ENCODE results near the gene NSL1. TPM values are rescaled to one million over a fixed set of nuclear protein-coding genes. Genes with fewer than 3 reads are reported as not detected.

Gene NSL1
- total RNA-seq, 2 experiments from 2014 or later = 49.5 to 55.0 TPM

DNA sequence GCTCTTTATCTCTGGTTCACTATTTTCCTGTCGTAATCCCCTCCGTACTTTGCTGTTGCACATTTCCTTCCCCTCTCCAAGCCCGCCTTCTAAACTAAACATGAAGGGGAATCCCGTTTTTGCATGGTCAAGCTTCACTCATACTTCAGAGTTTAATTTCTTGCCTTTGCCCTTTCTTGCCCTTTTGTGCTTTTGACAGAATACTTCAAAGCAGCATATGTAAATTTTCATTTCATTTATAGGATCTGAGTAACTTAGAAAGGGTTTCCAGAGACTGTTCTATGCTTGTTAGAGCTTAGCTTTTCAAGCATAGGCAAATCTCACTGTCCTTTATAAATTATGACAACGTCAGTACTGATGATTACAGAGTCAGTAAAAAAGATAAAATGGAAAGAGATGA lies 28.1 kb upstream of the NSL1 start:
- H3K36me3 Mint-ChIP-seq (ENCODE audit: low read depth) = peaks cover 2% of the 10 kb centered on the region
- no peak overlapping the region for H3K27ac Mint-ChIP-seq
- CTCF ChIA-PET = no interaction called here
- POLR2A ChIA-PET = no interaction called here
- H3K27me3 Mint-ChIP-seq (ENCODE audit: low read depth) = peaks cover 3% of the 10 kb centered on the region
- H3K9me3 Mint-ChIP-seq (ENCODE audit: insufficient read depth) = peaks cover 8% of the 10 kb centered on the region
- no peak for DNase-seq
- no peak for ATAC-seq
- H3K4me3 Mint-ChIP-seq = no peak overlapping the region
- peaks cover 4% of the 10 kb centered on the region for H3K4me1 Mint-ChIP-seq (ENCODE audit: low read depth)

DNA sequence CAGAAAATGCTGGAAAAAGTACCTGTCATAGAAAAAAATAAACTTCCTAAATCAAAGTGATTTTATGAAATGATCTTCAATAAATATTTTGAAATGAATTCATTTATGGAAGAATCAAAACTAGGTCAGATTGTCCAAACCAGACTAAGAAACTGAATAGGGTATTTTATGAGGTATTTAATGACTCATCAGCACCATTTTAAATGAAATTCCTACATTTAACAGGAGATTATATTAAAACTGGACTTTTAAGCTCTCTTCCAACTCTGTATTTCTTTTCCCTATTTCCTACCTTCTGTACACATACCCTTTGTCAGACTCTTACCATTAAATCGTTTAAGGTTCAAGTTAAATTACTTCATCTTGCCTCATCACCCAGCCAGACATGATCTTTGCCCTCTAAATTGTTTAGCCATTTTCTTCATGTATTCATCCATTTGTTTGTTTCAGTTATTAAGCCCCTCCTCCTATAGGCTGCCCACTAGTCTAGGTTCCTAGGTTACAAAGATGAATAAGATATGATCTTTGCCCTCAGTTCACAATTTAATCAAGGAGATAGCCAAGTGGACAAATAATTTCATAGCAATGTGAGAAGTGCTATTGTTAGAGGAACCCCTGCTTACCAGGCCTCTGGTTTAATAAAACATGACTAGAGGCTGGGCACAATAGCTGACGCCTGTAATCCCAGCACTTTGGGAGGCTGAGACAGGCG lies 25.1 kb upstream of the NSL1 start:
- Mint-ChIP-seq H3K4me3 (no peak overlapping the region), H3K36me3 (ENCODE audit: low read depth) (no peaks in the 10 kb centered on the region), H3K27me3 (ENCODE audit: low read depth) (peaks cover 3% of the 10 kb centered on the region), H3K4me1 (ENCODE audit: low read depth) (peaks cover 4% of the 10 kb centered on the region), H3K27ac (no peak overlapping the region), H3K9me3 (ENCODE audit: insufficient read depth) (no peaks in the 10 kb centered on the region)
- ChIA-PET POLR2A (interaction anchor here (0.5 kb wide), 1 partner anchor 355 kb away, joined by 8 read pairs; no protein-coding TSS in a partner anchor), CTCF (no interaction called here)
- no peak for ATAC-seq
- no peak for DNase-seq

DNA sequence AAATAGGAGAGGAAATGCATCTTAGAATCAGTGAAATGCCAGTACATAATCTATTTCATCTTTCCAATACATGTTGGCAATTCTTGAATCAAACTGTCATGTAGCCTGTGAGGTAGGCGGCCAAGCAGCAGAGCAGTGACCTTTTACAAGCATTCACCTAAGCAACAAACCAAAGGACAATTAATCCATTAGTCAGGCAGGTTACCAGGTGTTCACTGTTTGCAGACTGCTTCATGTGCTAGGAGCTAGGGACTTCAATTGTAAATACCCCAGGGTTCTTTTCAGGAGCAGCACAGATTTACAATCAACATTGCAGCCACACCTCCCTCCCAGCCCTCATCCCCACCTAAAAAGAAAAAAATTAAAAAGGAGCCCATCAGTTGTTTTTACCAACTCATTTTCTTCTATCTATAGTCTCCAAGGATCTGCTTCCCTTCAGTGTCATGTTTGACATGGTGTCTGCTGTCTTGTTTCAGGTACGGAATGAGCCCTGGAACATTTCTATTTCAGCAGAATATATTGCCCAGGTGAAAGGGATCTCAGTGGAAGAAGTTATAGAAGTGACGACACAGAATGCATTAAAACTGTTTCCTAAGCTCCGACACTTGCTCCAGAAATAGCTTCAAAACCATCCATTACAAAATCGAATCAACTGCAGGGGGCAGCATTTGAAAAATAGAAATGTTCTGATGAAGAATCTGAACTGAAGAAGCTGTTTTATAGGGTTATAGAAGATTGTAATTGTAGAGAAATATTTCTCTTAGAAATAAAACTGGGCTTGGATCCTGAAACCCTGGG lies 23.2 kb upstream of the NSL1 start:
- Mint-ChIP-seq H3K27me3 (ENCODE audit: low read depth) (no peaks in the 10 kb centered on the region), H3K4me1 (ENCODE audit: low read depth) (peaks cover 3% of the 10 kb centered on the region), H3K36me3 (ENCODE audit: low read depth) (no peaks in the 10 kb centered on the region), H3K4me3 (no peak overlapping the region), H3K27ac (no peak overlapping the region), H3K9me3 (ENCODE audit: insufficient read depth) (no peaks in the 10 kb centered on the region)
- no peak for ATAC-seq
- DNase-seq = peak; percentile 30
- ChIA-PET POLR2A (no interaction called here), CTCF (interaction anchor here (0.6 to 2.0 kb wide), 17 partner anchors 9 to 308 kb away, joined by 3 to 9 read pairs (median 3); partner anchors contain the start of genes FLVCR1, NSL1, SPATA45 and TATDN3)

DNA sequence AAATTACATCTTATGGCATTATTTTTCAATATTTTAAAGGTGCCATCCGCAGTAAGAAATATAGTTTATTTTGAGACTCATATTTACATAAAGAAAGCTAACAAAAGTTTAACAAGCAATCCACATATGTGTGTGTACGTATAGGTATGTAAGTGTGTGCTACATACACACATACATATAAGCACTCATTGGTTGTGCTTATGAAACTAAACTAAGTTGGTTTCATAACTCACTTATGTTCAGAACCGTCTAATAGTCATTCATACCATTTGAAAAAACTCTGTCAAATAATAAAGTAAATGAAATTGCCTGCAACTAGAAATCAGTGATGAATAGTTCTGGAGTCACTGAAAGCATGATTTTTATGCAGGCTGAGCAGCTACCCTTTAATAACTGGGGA lies 14.2 kb upstream of the NSL1 start:
- POLR2A ChIA-PET = no interaction called here
- no peak for DNase-seq
- H3K36me3 Mint-ChIP-seq (ENCODE audit: low read depth) = peaks cover 18% of the 10 kb centered on the region
- H3K27ac Mint-ChIP-seq = no peak overlapping the region
- no peaks in the 10 kb centered on the region for H3K4me1 Mint-ChIP-seq (ENCODE audit: low read depth)
- H3K9me3 Mint-ChIP-seq (ENCODE audit: insufficient read depth) = no peaks in the 10 kb centered on the region
- no peak overlapping the region for H3K4me3 Mint-ChIP-seq
- no peak for ATAC-seq
- no peaks in the 10 kb centered on the region for H3K27me3 Mint-ChIP-seq (ENCODE audit: low read depth)
- CTCF ChIA-PET = no interaction called here

DNA sequence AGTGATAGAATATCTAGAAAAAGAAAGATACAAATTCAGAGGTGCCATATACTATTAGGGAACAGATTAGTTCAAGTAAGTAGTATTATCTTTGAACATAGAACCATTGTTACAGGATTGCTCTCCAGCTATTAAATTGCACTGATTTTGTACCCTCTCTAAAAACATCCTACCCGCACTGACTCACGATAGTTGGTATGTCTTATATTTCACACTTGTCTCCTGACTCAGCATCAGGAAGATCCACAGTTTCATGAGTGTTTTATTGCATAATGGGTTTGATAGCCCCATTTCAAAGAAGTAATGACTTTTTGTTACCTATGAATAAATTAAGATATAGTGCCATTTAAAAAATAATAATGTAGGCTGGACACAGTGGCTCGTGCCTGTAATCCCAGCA lies 6.1 kb upstream of the NSL1 start:
- Mint-ChIP-seq H3K4me1 (ENCODE audit: low read depth) (peaks cover 17% of the 10 kb centered on the region), H3K36me3 (ENCODE audit: low read depth) (peaks cover 33% of the 10 kb centered on the region), H3K9me3 (ENCODE audit: insufficient read depth) (no peaks in the 10 kb centered on the region), H3K27ac (no peak overlapping the region), H3K4me3 (no peak overlapping the region), H3K27me3 (ENCODE audit: low read depth) (no peaks in the 10 kb centered on the region)
- DNase-seq (no peak), ATAC-seq (no peak)
- ChIA-PET POLR2A (no interaction called here), CTCF (interaction anchor here (1.0 kb wide), 1 partner anchor 133 kb away, joined by 3 read pairs; no protein-coding TSS in a partner anchor)

DNA sequence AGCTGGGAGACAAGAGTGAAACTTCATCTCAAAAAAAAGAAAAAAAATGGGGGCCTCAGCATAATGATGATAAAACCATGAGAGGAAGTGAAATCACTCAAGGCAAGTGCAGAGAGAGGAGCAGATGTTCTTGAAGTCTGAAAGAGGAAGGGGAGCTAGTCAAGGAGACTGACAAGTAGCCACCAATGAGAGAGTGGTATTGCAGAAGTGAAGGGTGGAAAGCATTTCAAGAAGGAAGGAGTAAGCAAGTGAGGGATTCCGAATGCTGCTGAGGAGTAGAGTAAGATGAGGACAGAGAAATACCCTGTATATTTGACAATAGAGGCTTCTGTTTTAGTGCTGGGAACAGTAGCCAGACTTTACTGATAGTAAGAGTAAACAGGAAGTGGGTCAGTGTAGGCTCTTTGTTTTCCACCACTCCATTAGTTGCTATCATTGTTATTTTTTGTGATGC lies 3.0 kb upstream of the NSL1 start:
- CTCF ChIA-PET = interaction anchor here (1.2 to 5.6 kb wide), 5 partner anchors 13 to 338 kb away, joined by 3 to 35 read pairs (median 5); no protein-coding TSS in a partner anchor
- ATAC-seq (no peak), DNase-seq (no peak)
- Mint-ChIP-seq H3K36me3 (ENCODE audit: low read depth) (peaks cover 31% of the 10 kb centered on the region), H3K4me3 (peak overlapping the region; percentile 1), H3K9me3 (ENCODE audit: insufficient read depth) (no peaks in the 10 kb centered on the region), H3K27ac (peak overlapping the region; percentile 82), H3K4me1 (ENCODE audit: low read depth) (peaks cover 30% of the 10 kb centered on the region), H3K27me3 (ENCODE audit: low read depth) (no peaks in the 10 kb centered on the region)
- POLR2A ChIA-PET = interaction anchor here (0.6 to 1.8 kb wide), 2 partner anchors 63 to 342 kb away, joined by 3 to 7 read pairs; partner anchors contain the start of gene FLVCR1

DNA sequence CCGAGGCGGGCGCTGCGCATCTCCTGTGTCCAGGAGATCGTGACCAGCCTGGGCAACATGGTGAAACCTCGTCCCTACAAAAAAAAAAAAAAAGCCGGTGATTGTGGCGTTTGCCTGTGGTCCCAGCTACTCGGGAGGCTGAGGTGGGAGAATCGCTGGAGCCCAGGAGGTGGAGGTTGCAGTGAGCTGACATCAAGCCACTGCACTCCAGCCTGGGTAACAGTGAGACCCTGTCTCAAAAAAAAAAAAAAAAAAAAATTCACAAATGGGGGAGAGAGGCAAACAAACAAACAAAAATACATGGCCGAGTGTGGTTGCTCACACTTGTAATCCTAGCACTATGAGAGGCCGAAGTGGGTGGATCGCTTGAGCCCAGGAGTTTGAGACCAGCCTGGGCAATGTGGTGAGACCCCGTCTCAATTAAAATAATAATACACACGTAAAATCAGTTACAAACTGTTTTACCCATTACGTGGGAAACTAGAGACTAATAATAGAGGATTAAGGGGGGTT lies 875 bp upstream of the NSL1 start:
- peak overlapping the region; percentile 96 for H3K4me3 Mint-ChIP-seq
- peaks cover 35% of the 10 kb centered on the region for H3K4me1 Mint-ChIP-seq (ENCODE audit: low read depth)
- POLR2A ChIA-PET = interaction anchor here (0.9 to 1.6 kb wide), 2 partner anchors 8 to 23 kb away, joined by 3 to 7 read pairs; no protein-coding TSS in a partner anchor
- peak overlapping the region; percentile 96 for H3K27ac Mint-ChIP-seq
- no peaks in the 10 kb centered on the region for H3K27me3 Mint-ChIP-seq (ENCODE audit: low read depth)
- ATAC-seq (no peak), DNase-seq (no peak)
- CTCF ChIA-PET = interaction anchor here (1.0 to 5.6 kb wide), 6 partner anchors 11 to 336 kb away, joined by 3 to 35 read pairs (median 6); no protein-coding TSS in a partner anchor
- no peaks in the 10 kb centered on the region for H3K9me3 Mint-ChIP-seq (ENCODE audit: insufficient read depth)
- peaks cover 25% of the 10 kb centered on the region for H3K36me3 Mint-ChIP-seq (ENCODE audit: low read depth)

DNA sequence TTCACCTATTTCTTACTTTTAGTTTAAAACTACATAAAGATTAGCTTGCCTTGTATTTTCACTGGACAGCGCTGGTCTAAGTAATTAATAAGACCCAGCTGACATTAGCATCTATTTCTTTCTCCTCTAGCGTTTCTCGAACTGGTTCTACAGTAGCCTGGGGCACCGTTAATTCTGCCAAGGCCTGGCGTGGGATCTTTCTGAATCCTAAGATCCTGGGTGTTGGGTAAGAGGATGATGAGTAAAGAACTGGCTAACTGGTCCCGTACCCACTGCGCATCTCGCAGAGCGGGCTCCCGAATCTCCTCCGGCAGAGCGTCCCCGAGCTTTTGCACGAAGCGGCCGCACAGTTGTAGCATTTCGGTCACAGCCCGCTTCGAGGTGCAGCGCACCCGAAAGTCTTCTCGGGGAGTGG lies 309 bp downstream of the NSL1 start:
- Mint-ChIP-seq H3K27ac (peak overlapping the region; percentile 96), H3K36me3 (ENCODE audit: low read depth) (peaks cover 23% of the 10 kb centered on the region), H3K27me3 (ENCODE audit: low read depth) (no peaks in the 10 kb centered on the region), H3K4me3 (peak overlapping the region; percentile 96), H3K9me3 (ENCODE audit: insufficient read depth) (no peaks in the 10 kb centered on the region), H3K4me1 (ENCODE audit: low read depth) (peaks cover 35% of the 10 kb centered on the region)
- ChIA-PET CTCF (interaction anchor here (0.8 to 5.6 kb wide), 11 partner anchors 9 to 335 kb away, joined by 3 to 35 read pairs (median 6); no protein-coding TSS in a partner anchor), POLR2A (interaction anchor here (0.5 to 1.6 kb wide), 18 partner anchors 18 to 755 kb away, joined by 3 to 7 read pairs (median 3); partner anchors contain the start of genes ANGEL2, ATF3, DTL and VASH2)
- ATAC-seq = peak; percentile 77
- DNase-seq = no peak

DNA sequence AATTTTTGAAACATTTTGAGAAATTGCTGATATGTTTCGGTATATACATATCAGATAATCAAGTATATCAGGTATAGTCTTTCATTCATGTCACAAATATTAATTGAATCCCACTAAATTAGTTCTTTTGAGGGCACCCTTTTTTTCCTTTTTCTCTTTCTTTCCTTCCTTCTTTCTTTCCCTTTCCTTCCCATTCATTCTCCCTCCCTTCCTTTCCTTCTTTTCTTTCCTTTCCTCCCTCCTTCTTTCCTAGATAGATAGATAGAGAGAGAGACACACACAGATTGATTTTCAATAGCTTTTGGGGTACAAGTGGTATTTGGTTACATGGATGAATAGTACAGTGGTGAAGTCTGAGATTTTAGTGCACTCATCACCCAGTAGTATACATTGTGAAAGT lies 5.7 kb downstream of the NSL1 start:
- H3K4me1 Mint-ChIP-seq (ENCODE audit: low read depth) = peaks cover 12% of the 10 kb centered on the region
- POLR2A ChIA-PET = no interaction called here

DNA sequence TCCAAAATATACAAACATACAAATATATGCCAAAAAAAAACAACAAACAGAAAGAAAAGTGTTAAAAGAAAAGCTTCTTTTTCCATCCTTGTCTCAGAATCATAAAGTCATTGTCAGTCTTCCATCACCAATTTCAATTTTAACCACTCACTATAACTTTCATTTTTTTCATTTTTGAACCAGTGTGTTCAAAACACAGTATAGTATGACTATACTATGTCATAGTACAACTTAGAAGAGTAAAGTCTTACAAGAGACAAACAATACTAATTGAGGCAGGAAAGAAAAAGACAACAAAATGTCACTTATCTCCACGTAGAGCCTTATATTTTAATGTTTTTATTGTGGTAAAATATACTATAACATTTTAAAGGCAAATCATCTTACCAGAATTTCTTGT lies 7.6 kb downstream of the NSL1 start:
- no peak overlapping the region for H3K4me3 Mint-ChIP-seq
- peaks cover 29% of the 10 kb centered on the region for H3K36me3 Mint-ChIP-seq (ENCODE audit: low read depth)
- CTCF ChIA-PET = interaction anchor here (0.6 to 6.8 kb wide), 5 partner anchors 119 to 327 kb away, joined by 3 to 76 read pairs (median 3); no protein-coding TSS in a partner anchor

More for the DNA sequence above, 5.7 kb downstream of the NSL1 start:
- no peak overlapping the region for H3K27ac Mint-ChIP-seq
- ATAC-seq (no peak), DNase-seq (no peak)
- peaks cover 31% of the 10 kb centered on the region for H3K36me3 Mint-ChIP-seq (ENCODE audit: low read depth)
- no peak overlapping the region for H3K4me3 Mint-ChIP-seq
- no peaks in the 10 kb centered on the region for H3K27me3 Mint-ChIP-seq (ENCODE audit: low read depth)
- H3K9me3 Mint-ChIP-seq (ENCODE audit: insufficient read depth) = no peaks in the 10 kb centered on the region
- CTCF ChIA-PET = interaction anchor here (1.1 to 6.8 kb wide), 8 partner anchors 35 to 330 kb away, joined by 3 to 76 read pairs (median 4); no protein-coding TSS in a partner anchor

DNA sequence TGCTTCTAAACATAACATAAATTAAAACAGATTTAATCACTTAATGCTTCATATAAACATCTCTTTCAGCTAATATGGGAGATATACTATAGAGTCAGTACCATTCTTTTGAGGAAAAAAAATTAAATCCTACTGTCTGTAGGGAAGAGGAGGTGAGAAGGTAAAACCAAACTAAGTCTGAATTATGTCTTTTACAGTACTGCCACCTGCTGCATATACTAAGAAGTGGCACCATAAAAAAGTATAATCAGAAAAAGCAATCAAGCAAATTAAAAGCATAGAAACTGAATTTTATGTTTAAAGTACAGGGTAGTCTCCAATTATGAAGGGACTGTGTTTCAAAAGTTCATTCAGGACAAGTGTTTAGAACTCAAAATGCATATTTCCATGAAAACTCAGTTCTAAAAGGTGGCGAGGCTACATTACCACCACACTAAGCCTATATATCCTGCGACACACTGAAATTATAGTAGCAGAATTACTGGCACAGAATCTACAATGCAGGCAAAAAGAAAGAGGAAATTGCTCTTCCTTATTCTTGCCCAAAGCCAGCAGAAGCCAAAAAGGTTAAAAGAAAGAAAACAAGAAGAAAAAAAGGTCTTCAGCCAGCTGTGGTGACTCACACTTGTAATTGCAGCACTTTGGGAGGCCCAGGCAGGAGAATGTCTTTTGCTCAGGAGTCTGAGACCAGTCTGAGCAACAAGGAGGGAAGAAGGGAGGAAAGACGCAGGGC lies 9.0 kb downstream of the NSL1 start:
- no peaks in the 10 kb centered on the region for H3K27me3 Mint-ChIP-seq (ENCODE audit: low read depth)

More for the DNA sequence above, 7.6 kb downstream of the NSL1 start:
- Mint-ChIP-seq H3K9me3 (ENCODE audit: insufficient read depth) (no peaks in the 10 kb centered on the region), H3K27ac (no peak overlapping the region), H3K27me3 (ENCODE audit: low read depth) (no peaks in the 10 kb centered on the region), H3K4me1 (ENCODE audit: low read depth) (peaks cover 4% of the 10 kb centered on the region)
- ATAC-seq (no peak), DNase-seq (no peak)
- POLR2A ChIA-PET = interaction anchor here (0.5 kb wide), 1 partner anchor 74 kb away, joined by 3 read pairs; the partner anchor contains the start of gene FLVCR1

More for the DNA sequence above, 9.0 kb downstream of the NSL1 start:
- Mint-ChIP-seq H3K27ac (no peak overlapping the region), H3K4me3 (no peak overlapping the region), H3K36me3 (ENCODE audit: low read depth) (peaks cover 35% of the 10 kb centered on the region), H3K4me1 (ENCODE audit: low read depth) (no peaks in the 10 kb centered on the region), H3K9me3 (ENCODE audit: insufficient read depth) (no peaks in the 10 kb centered on the region)
- ChIA-PET POLR2A (no interaction called here), CTCF (interaction anchor here (0.8 to 6.8 kb wide), 22 partner anchors 9 to 326 kb away, joined by 3 to 76 read pairs (median 6); partner anchors contain the start of genes ATF3, NSL1 and TATDN3)
- peak; percentile 57 for ATAC-seq
- DNase-seq = no peak
